ENCODE measurements around the gene SCUBE3.

The SCUBE3 gene

GRCh38 chr6:35213298-35213791 lies 411 bp upstream of the SCUBE3 start:
- DNase-seq (ENCODE audit: low read depth): no peak

- no peak for DNase-seq (ENCODE audit: low read depth)
Measured at GRCh38 chr6:35214869-35215664, 1.3 kb downstream of the SCUBE3 start.

DNA sequence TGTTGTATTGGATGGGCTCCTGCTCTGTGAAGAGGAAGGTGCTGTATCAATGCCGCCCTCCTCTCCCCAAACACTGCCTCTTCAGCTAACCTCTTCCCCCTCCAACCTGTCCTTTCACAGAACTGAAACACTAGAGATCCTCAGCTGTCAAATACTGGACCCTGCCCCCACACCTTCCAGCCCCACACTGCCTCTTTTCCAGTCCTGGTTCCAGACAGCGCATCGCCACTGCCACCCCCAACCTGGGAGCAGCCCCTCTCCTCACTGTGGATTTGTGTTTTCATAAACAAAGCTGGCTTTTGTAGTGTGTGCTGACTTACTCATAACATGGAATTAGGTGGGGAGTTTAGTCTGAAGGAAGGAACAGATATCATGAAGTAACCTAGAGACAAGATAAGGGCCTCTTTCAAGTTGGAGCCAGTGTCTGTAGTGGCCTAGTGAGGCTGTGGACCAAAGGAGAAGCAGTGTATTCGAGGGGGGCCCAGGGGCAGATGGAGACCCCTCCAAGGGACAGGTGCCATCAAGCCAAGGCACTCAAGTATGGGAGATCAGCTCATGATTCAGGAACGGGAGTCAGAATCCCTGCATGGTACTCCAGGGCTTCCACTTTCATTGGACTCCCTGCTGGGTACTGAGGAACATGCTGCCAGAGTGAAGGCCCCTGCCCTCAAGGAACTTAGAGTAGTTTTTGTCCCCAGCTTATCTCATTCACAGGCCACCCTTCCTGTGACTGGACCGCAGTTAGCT lies 2.1 kb downstream of the SCUBE3 start:
- no peak for DNase-seq (ENCODE audit: low read depth)

DNA sequence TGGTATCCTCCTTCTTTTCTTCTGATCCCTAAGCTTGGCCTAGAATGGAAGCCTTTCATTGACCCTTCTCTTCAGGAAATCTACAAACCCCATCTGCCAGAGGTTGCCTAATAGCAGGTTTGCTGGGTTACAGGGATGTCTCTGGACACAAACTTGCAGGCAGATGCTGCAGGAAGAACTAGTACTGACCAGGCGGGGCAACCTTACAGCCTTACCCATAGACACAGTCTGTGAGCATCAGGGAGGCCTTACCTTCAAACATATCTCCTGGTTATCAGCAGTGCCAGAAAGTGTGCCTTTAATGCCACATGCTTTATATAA lies 2.6 kb downstream of the SCUBE3 start:
- DNase-seq (ENCODE audit: low read depth): no peak

- no peak for DNase-seq (ENCODE audit: low read depth)
Measured at GRCh38 chr6:35216851-35217811, 3.4 kb downstream of the SCUBE3 start.

- DNase-seq (ENCODE audit: low read depth): no peak
Measured at GRCh38 chr6:35218021-35218420, 4.3 kb downstream of the SCUBE3 start.

DNA sequence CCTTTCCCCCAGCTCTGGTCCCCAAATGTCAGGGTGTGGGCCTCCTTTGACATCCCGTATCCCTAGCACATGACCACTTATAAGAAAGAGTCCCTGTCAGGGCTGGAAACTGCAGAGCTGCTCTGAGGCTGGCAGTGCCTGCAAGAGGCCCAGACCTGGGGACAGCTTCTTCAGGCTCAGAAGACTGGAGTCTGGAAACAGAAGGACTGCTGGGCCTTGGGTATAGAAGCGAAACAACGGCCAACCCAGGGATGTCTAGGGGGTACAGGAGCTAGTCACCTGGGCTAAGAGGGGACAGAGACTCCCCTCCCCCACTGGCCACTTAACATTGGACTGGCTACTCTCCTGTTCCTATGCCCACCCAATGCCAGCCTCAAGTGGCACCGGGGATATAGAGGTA lies 4.7 kb downstream of the SCUBE3 start:
- DNase-seq (ENCODE audit: low read depth): no peak

GRCh38 chr6:35219683-35220326 lies 6.0 kb downstream of the SCUBE3 start:
- DNase-seq (ENCODE audit: low read depth): no peak

- DNase-seq (ENCODE audit: low read depth): no peak
Measured at GRCh38 chr6:35220711-35221110, 7.0 kb downstream of the SCUBE3 start.

DNA sequence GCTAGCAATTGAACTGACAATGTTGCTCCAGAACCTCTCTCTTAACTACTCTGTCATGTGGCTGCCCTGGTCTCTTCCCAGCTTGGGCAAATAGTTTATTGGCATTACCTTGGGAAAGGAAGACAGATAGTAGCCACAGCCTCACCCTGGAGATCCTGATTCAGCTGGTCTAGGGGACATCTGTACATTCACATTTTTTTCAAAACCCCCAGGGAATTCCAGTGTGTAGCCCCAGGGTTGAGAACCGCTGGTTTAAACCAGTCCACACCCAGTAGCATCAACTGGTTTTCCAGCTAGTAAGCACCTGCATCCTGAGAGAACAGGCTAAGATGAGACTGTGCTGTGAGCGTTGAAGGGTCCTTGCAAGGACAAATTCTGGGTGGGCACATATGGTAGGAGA lies 9.6 kb downstream of the SCUBE3 start:
- no peak for DNase-seq (ENCODE audit: low read depth)

- no peak for DNase-seq (ENCODE audit: low read depth)
Measured at GRCh38 chr6:35224720-35225119, 11.0 kb downstream of the SCUBE3 start.

DNA sequence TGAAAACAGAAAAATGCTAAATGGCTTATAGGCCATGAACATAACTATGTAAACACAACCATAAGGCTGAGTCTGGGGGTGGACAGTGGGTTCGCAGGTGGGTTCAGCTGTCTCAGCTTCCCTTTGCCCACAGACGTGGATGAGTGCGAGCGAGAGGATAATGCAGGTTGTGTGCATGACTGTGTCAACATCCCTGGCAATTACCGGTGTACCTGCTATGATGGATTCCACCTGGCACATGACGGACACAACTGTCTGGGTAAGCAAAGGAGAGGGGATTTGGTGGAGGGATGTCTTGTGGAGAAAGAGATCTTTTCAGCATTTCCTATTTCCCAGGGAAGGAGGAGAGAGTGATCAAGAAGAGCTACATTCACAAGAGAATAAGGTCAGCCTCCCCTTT lies 14.7 kb downstream of the SCUBE3 start:
- DNase-seq (ENCODE audit: low read depth): no peak

DNA sequence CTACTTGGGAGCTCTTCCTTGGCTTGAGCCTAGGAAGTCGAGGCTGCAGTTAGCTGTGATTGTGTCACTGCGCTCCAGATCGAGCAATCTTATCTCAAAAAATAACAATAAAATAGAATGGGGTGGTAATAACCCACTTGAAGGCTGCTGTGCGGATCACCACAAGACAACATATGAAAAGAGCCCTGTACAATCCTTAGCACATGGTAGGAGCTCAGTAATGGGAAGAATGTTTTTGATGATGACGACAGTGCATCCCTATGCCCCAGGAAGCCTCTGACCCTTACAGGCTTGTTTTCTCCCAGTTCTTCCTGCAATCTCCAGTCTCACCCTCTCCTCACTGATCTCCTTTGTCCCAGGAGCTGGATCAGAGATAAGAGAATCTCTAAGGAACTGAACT lies 15.5 kb downstream of the SCUBE3 start:
- DNase-seq (ENCODE audit: low read depth): no peak

- DNase-seq (ENCODE audit: low read depth): no peak
Measured at GRCh38 chr6:35230498-35230897, 16.7 kb downstream of the SCUBE3 start.

DNA sequence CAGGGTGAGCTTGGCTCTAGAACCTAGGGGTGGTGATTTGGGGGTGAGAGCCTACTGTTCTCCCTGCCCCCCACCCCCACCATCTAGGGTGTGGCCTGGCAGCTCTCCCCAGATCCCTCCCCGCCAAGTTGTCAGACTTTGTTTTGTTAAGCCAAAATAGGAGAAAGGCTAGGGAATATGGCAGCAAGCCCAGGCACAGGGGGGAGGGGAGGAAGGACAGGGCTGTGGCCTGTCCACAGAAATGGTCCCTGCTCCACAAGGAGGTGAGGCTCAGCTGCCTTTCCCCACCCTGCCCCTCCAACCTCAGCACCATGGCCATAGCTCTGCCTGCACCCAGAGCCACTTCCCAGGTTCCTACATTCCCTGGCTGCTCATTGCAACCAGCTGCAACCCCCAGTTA lies 17.2 kb downstream of the SCUBE3 start:
- no peak for DNase-seq (ENCODE audit: low read depth)

DNA sequence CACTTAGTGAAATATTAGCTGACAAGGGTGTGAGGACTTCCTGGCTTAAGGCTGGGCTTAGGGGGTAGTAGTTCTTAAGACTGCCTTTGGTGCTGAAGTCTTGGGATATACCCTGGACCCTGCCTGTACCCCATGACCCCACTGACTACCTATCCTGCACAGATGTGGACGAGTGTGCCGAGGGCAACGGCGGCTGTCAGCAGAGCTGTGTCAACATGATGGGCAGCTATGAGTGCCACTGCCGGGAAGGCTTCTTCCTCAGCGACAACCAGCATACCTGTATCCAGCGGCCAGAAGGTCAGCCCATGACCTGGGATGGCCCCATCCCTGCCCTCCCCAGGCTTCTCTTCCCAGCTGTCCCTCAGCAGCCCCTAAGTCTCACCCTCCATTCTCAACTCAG lies 17.8 kb downstream of the SCUBE3 start:
- DNase-seq (ENCODE audit: low read depth): no peak

- DNase-seq (ENCODE audit: low read depth): no peak
Measured at GRCh38 chr6:35234901-35235300, 21.1 kb downstream of the SCUBE3 start.

- no peak for DNase-seq (ENCODE audit: low read depth)
Measured at GRCh38 chr6:35236223-35236622, 22.5 kb downstream of the SCUBE3 start.

- no peak for DNase-seq (ENCODE audit: low read depth)
Measured at GRCh38 chr6:35237476-35237875, 23.7 kb downstream of the SCUBE3 start.

GRCh38 chr6:35238843-35239289 lies 25.1 kb downstream of the SCUBE3 start:
- DNase-seq (ENCODE audit: low read depth): no peak

DNA sequence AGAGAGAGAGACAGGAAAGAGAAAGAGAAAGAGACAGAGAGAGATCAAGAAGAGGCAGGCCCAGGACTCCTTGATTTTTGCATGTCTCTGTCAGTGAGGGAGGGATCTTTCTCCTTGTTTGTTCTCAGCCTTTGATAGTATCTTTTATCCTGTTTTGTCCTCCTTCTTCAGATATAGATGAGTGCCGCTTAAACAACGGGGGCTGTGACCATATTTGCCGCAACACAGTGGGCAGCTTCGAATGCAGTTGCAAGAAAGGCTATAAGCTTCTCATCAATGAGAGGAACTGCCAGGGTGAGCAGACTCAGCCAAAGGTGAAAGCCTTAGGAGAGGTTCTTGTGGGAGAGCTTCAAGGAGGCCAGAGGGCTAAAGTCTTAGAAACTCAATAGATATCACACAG lies 25.8 kb downstream of the SCUBE3 start:
- no peak for DNase-seq (ENCODE audit: low read depth)

Measured in activated T-cell treated with anti-CD3 and anti-CD28 coated beads for 48 hours (primary cell).